ENCODE measurements around the gene FAT1. TPM values are rescaled to one million over a fixed set of nuclear protein-coding genes. Genes with fewer than 3 reads are reported as not detected.

The FAT1 gene
- total RNA-seq, 1 experiment from 2014 or later = 83.9 TPM

GRCh38 chr4:186701788-186702187 is 21.9 kb downstream of the FAT1 start:
- DNase-seq = no peak
- no peaks in the 10 kb centered on the region for H3K27me3 ChIP-seq (ENCODE audit: control insufficient read depth, insufficient read depth, low read length)
- H3K4me3 ChIP-seq (ENCODE audit: insufficient read depth, low read depth, low read length) = no peak overlapping the region
- peaks cover 2% of the 10 kb centered on the region for H3K36me3 ChIP-seq (replicated peaks; ENCODE audit: control insufficient read depth, insufficient read depth, low read length)

GRCh38 chr4:186701273-186701672 is 22.4 kb downstream of the FAT1 start:
- DNase-seq = peak; percentile 89
- Histone ChIP-seq H3K27me3 (ENCODE audit: control insufficient read depth, insufficient read depth, low read length) (no peaks in the 10 kb centered on the region), H3K4me3 (ENCODE audit: insufficient read depth, low read depth, low read length) (no peak overlapping the region), H3K36me3 (replicated peaks; ENCODE audit: control insufficient read depth, insufficient read depth, low read length) (no peaks in the 10 kb centered on the region; the same call in none of the 2 replicates)

GRCh38 chr4:186700746-186701145 is 22.9 kb downstream of the FAT1 start:
- no peaks in the 10 kb centered on the region; the same call in none of the 2 replicates for H3K36me3 ChIP-seq (replicated peaks; ENCODE audit: control insufficient read depth, insufficient read depth, low read length)
- no peak for DNase-seq
- no peaks in the 10 kb centered on the region for H3K27me3 ChIP-seq (ENCODE audit: control insufficient read depth, insufficient read depth, low read length)
- no peak overlapping the region for H3K4me3 ChIP-seq (ENCODE audit: insufficient read depth, low read depth, low read length)

- no peak overlapping the region for H3K4me3 ChIP-seq (ENCODE audit: insufficient read depth, low read depth, low read length)
- no peaks in the 10 kb centered on the region; the same call in 1 of the 2 replicates for H3K36me3 ChIP-seq (replicated peaks; ENCODE audit: control insufficient read depth, insufficient read depth, low read length)
- no peak for DNase-seq
- H3K27me3 ChIP-seq (ENCODE audit: control insufficient read depth, insufficient read depth, low read length) = no peaks in the 10 kb centered on the region
Observed at GRCh38 chr4:186699881-186700397, 23.7 kb downstream of the FAT1 start.

GRCh38 chr4:186699298-186699697 is 24.4 kb downstream of the FAT1 start:
- no peak for DNase-seq
- Histone ChIP-seq H3K4me3 (ENCODE audit: insufficient read depth, low read depth, low read length) (no peak overlapping the region), H3K36me3 (replicated peaks; ENCODE audit: control insufficient read depth, insufficient read depth, low read length) (no peaks in the 10 kb centered on the region; the same call in 1 of the 2 replicates), H3K27me3 (ENCODE audit: control insufficient read depth, insufficient read depth, low read length) (no peaks in the 10 kb centered on the region)

GRCh38 chr4:186698525-186698924 is 25.1 kb downstream of the FAT1 start:
- Histone ChIP-seq H3K27me3 (ENCODE audit: control insufficient read depth, insufficient read depth, low read length) (no peaks in the 10 kb centered on the region), H3K36me3 (replicated peaks; ENCODE audit: control insufficient read depth, insufficient read depth, low read length) (no peaks in the 10 kb centered on the region; the same call in 1 of the 2 replicates), H3K4me3 (ENCODE audit: insufficient read depth, low read depth, low read length) (no peak overlapping the region)
- no peak for DNase-seq

GRCh38 chr4:186698028-186698427 is 25.6 kb downstream of the FAT1 start:
- peak; percentile 8 for DNase-seq
- H3K4me3 ChIP-seq (ENCODE audit: insufficient read depth, low read depth, low read length) = no peak overlapping the region
- H3K36me3 ChIP-seq (replicated peaks; ENCODE audit: control insufficient read depth, insufficient read depth, low read length) = no peaks in the 10 kb centered on the region; the same call in 1 of the 2 replicates
- H3K27me3 ChIP-seq (ENCODE audit: control insufficient read depth, insufficient read depth, low read length) = no peaks in the 10 kb centered on the region

- Histone ChIP-seq H3K27me3 (ENCODE audit: control insufficient read depth, insufficient read depth, low read length) (no peaks in the 10 kb centered on the region), H3K36me3 (replicated peaks; ENCODE audit: control insufficient read depth, insufficient read depth, low read length) (no peaks in the 10 kb centered on the region), H3K4me3 (ENCODE audit: insufficient read depth, low read depth, low read length) (no peak overlapping the region)
- DNase-seq = peak; percentile 1
Observed at GRCh38 chr4:186695392-186695791, 28.3 kb downstream of the FAT1 start.

- Histone ChIP-seq H3K27me3 (ENCODE audit: control insufficient read depth, insufficient read depth, low read length) (no peaks in the 10 kb centered on the region), H3K36me3 (replicated peaks; ENCODE audit: control insufficient read depth, insufficient read depth, low read length) (no peaks in the 10 kb centered on the region), H3K4me3 (ENCODE audit: insufficient read depth, low read depth, low read length) (no peak overlapping the region)
- no peak for DNase-seq
Observed at GRCh38 chr4:186693894-186694293, 29.8 kb downstream of the FAT1 start.

GRCh38 chr4:186693159-186693815 is 30.4 kb downstream of the FAT1 start:
- H3K4me3 ChIP-seq (ENCODE audit: insufficient read depth, low read depth, low read length) = no peak overlapping the region
- no peak for DNase-seq
- H3K27me3 ChIP-seq (ENCODE audit: control insufficient read depth, insufficient read depth, low read length) = no peaks in the 10 kb centered on the region
- H3K36me3 ChIP-seq (replicated peaks; ENCODE audit: control insufficient read depth, insufficient read depth, low read length) = no peaks in the 10 kb centered on the region

- H3K4me3 ChIP-seq (ENCODE audit: insufficient read depth, low read depth, low read length) = no peak overlapping the region
- H3K36me3 ChIP-seq (replicated peaks; ENCODE audit: control insufficient read depth, insufficient read depth, low read length) = no peaks in the 10 kb centered on the region
- no peaks in the 10 kb centered on the region for H3K27me3 ChIP-seq (ENCODE audit: control insufficient read depth, insufficient read depth, low read length)
- no peak for DNase-seq
Observed at GRCh38 chr4:186691396-186691795, 32.3 kb downstream of the FAT1 start.

- Histone ChIP-seq H3K4me3 (ENCODE audit: insufficient read depth, low read depth, low read length) (no peak overlapping the region), H3K27me3 (ENCODE audit: control insufficient read depth, insufficient read depth, low read length) (no peaks in the 10 kb centered on the region), H3K36me3 (replicated peaks; ENCODE audit: control insufficient read depth, insufficient read depth, low read length) (no peaks in the 10 kb centered on the region)
- DNase-seq = peak; percentile 1
Observed at GRCh38 chr4:186689476-186689875, 34.2 kb downstream of the FAT1 start.

GRCh38 chr4:186688150-186688943 is 35.3 kb downstream of the FAT1 start:
- no peaks in the 10 kb centered on the region for H3K36me3 ChIP-seq (replicated peaks; ENCODE audit: control insufficient read depth, insufficient read depth, low read length)
- no peaks in the 10 kb centered on the region for H3K27me3 ChIP-seq (ENCODE audit: control insufficient read depth, insufficient read depth, low read length)
- H3K4me3 ChIP-seq (ENCODE audit: insufficient read depth, low read depth, low read length) = no peak overlapping the region
- DNase-seq = peak; percentile 39

- Histone ChIP-seq H3K4me3 (ENCODE audit: insufficient read depth, low read depth, low read length) (no peak overlapping the region), H3K36me3 (replicated peaks; ENCODE audit: control insufficient read depth, insufficient read depth, low read length) (no peaks in the 10 kb centered on the region), H3K27me3 (ENCODE audit: control insufficient read depth, insufficient read depth, low read length) (no peaks in the 10 kb centered on the region)
- no peak for DNase-seq
Observed at GRCh38 chr4:186687265-186687664, 36.4 kb downstream of the FAT1 start.

- no peaks in the 10 kb centered on the region for H3K27me3 ChIP-seq (ENCODE audit: control insufficient read depth, insufficient read depth, low read length)
- H3K36me3 ChIP-seq (replicated peaks; ENCODE audit: control insufficient read depth, insufficient read depth, low read length) = no peaks in the 10 kb centered on the region
- peak; percentile 1 for DNase-seq
- no peak overlapping the region for H3K4me3 ChIP-seq (ENCODE audit: insufficient read depth, low read depth, low read length)
Observed at GRCh38 chr4:186685767-186686183, 37.9 kb downstream of the FAT1 start.

All from H7 (cell line).